HG02610 (cell line): ENCODE data around the gene MORC1.
"Not testable (repeated sequence)": the region's sequence is repeated elsewhere in the genome, so short reads cannot be mapped to it uniquely, and the experiment has no call there.

Source experiments
- ATAC-seq: cut with Tn5 transposase; IDR thresholded peaks from one replicate; pipeline ENCODE4 v1.9.1; 2021; ENCODE audit warnings: mild to moderate bottlenecking, moderate library complexity; ENCODE audit not compliant: unreplicated experiment

Gene MORC1

GRCh38 chr3:109117939-109118338 lies at the start of gene MORC1:
MORC1 (minus strand) TSS chr3:109118134; CDS start chr3:109118059, 75 bp downstream.
- no peak for ATAC-seq

GRCh38 chr3:109165905-109166304 lies 48.0 kb upstream of the MORC1 start:
- no peak for ATAC-seq

GRCh38 chr3:109161487-109162123 lies 43.7 kb upstream of the MORC1 start:
- no peak for ATAC-seq

GRCh38 chr3:109155828-109156227 lies 37.9 kb upstream of the MORC1 start:
- ATAC-seq = no peak

- no peak for ATAC-seq
These were observed 37.0 kb upstream of the MORC1 start for GRCh38 chr3:109154979-109155378.

GRCh38 chr3:109152320-109152719 lies 34.4 kb upstream of the MORC1 start:
- ATAC-seq = no peak

- ATAC-seq = no peak
These were observed 31.1 kb upstream of the MORC1 start for GRCh38 chr3:109149078-109149477.

GRCh38 chr3:109143646-109144045 lies 25.7 kb upstream of the MORC1 start:
- no peak for ATAC-seq

GRCh38 chr3:109140318-109140717 lies 22.4 kb upstream of the MORC1 start:
- ATAC-seq = no peak

- no peak for ATAC-seq
These were observed 19.8 kb upstream of the MORC1 start for GRCh38 chr3:109137761-109138160.

GRCh38 chr3:109136523-109136922 lies 18.6 kb upstream of the MORC1 start, which contains the start of gene C3orf85:
C3orf85 (plus strand) TSS chr3:109136719; CDS start chr3:109136848, 129 bp downstream.
- no peak for ATAC-seq

GRCh38 chr3:109133474-109133816 lies 15.5 kb upstream of the MORC1 start:
- not testable (repeated sequence) for ATAC-seq

GRCh38 chr3:109132801-109133473 lies 15.0 kb upstream of the MORC1 start:
- ATAC-seq = no peak

- ATAC-seq = no peak
These were observed 13.3 kb upstream of the MORC1 start for GRCh38 chr3:109131276-109131675.

GRCh38 chr3:109127553-109127952 lies 9.6 kb upstream of the MORC1 start:
- ATAC-seq = no peak

GRCh38 chr3:109125902-109126301 lies 8.0 kb upstream of the MORC1 start:
- no peak for ATAC-seq

- ATAC-seq = no peak
These were observed 4.8 kb upstream of the MORC1 start for GRCh38 chr3:109122690-109123089.

- ATAC-seq = no peak
These were observed 650 bp upstream of the MORC1 start for GRCh38 chr3:109118584-109118983.

GRCh38 chr3:109116031-109116430 lies 1.9 kb downstream of the MORC1 start:
- no peak for ATAC-seq

- ATAC-seq = no peak
These were observed 2.5 kb downstream of the MORC1 start for GRCh38 chr3:109115451-109115850.

- no peak for ATAC-seq
These were observed 3.2 kb downstream of the MORC1 start for GRCh38 chr3:109114746-109115145.

GRCh38 chr3:109112946-109113760 lies 4.8 kb downstream of the MORC1 start:
- ATAC-seq = no peak
